Fibroblast of skin of left quadriceps (primary cell): ENCODE results near the gene CDK11A.
"Not testable (repeated sequence)": the region's sequence is repeated elsewhere in the genome, so short reads cannot be mapped to it uniquely, and the experiment has no call there.

Experiments used
- DNase-seq, 2 experiments: peaks; one replicate each; pipeline ENCODE4 v3.0.0-alpha.2; 2013; ENCODE audit warnings: low read depth in 2 of 2

CDK11A gene

GRCh38 chr1:1684031-1684681, 40.0 kb downstream of the CDK11A start:
- DNase-seq = no peak

DNA sequence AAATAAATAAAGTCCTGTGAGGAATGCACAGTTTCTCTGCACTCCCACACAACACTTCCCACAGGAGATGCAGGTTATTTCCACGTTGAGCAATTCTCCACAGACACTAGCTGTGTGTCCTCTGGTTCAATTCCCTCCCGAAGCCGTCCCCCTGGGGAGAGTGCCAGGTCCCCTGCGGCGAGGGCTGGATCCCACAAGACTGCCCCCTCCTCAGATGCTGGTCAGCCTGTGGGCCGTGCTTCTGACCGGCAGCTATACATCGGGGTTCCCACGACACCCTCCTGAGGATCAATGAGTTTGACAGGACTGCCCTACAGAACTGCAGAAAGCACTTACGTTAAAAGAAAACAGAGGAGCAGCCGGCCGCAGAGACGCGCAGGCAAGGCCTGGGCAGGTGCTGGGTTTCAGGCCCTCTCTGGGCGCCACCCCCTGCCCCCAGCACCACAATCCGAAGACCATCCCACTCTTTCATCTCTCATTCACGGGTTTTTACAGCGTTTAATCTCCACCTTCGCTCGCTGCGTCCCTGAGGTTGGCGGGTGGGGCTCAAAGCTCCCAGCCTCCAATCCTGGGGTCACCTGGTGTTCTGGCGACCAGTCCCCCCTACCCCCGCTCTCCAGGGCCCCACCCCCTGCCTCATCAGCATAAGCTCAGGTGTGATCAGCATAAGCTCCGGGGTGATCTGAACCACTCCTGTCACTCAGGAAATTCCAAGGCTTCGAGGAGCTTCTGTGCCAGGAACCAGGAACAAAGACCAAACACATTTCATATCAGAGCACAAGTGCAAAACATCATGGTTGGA, 40.9 kb downstream of the CDK11A start:
- no peak for DNase-seq

- DNase-seq = no peak
Observed at GRCh38 chr1:1680912-1681273, 43.3 kb downstream of the CDK11A start.

DNA sequence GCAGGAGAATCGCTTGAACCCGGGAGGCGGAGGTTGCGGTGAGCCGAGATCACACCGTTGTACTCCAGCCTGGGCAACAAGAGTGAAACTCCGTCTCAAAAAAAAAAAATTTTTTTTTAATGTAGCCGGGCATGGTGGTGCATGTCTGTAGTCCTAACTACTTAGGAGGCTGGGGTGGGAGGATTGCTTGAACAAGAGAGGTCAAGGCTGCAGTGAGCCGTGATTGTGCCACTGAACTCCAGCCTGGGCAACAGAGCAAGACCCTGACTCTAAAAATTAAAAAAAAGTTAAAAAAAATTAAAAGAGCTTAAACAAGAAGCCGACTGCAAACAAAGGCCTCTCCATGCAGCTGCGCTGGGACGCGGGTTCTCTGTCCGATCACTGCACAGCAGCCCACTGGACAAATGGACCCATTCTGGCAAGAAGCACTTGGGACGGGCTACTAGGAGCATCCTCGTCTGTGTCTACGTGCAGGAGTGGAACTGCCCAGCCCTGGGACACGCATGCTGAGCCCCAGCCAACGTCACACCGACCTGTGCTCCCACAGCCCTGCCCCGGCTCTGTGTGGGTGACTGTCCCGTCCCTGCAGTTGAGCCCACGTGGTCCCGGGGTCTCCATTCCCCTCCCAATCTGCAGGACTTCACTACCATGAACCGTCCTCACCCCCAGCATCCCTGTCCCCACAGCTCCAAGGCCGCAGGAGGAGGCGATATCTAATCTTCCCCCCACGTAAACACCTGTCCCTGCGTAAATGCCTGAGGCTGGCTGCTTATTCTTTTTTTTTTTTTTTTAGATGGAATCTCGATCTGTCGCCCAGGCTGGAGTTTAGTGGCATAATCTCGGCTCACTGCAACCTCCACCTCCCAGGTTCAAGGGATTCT, 43.9 kb downstream of the CDK11A start:
- no peak for DNase-seq

- no peak for DNase-seq
Observed at GRCh38 chr1:1678581-1679380, 45.4 kb downstream of the CDK11A start.

- DNase-seq = no peak
Observed at GRCh38 chr1:1677718-1678580, 46.2 kb downstream of the CDK11A start.

DNA sequence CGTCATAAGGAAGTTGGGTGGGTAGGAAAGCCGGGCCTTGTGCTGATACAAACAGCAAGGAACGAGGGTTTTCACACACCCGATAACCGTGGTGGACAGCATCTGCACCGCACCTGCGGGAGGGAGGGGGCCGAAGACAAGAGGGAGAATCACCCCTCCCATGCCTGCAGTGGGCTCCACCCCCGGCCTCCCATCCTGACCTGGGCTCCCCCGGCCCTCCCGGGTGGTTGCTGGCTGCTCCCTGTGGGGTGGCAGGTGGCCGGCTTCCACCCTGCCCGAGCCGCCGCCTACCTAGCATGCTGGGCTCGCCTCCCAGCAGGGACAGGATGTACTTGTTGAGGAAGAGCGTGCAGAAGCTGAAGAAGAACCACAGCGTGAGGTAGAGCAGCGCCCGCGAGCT, 48.1 kb downstream of the CDK11A start:
- not testable (repeated sequence) for DNase-seq

DNA sequence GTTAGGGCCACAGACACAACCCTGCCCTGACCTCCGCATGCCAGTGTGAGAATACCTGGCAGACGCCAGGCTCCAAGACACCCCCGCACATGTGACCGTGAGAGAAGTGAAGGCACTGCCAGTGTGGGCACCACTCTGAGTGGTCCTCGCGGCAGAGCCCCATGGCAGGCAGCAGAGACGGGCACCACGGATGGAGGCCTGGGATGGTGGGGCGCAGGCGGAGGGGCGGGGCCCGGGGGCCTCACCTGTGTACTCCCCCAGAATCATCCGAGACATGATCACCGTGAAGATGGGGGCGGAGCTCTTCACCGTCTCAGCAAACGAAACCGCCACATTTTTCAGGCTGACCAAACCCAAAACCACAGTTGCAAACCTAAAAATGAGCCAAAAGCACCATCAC, 48.9 kb downstream of the CDK11A start:
- DNase-seq = not testable (repeated sequence)

DNA sequence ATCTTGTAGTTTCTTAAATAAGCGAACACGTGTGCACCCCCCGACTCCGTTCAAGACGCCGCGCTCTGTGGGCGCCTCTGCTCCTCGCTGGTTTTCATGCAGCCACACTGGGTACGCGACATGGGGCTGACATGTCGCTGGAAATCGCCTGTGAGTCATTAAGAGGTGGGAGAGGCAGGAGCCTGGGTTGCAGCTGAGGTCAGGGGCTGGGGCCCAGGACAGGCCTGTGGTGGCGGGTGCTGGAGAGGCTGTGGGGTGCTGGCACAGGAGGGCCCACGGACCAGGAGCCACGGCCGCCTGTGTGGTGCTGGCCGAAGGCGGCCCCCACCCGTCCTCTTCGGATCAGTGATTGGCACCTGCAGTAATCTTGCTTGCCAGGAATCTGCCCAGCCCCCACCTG, 49.4 kb downstream of the CDK11A start:
- DNase-seq = not testable (repeated sequence)

DNA sequence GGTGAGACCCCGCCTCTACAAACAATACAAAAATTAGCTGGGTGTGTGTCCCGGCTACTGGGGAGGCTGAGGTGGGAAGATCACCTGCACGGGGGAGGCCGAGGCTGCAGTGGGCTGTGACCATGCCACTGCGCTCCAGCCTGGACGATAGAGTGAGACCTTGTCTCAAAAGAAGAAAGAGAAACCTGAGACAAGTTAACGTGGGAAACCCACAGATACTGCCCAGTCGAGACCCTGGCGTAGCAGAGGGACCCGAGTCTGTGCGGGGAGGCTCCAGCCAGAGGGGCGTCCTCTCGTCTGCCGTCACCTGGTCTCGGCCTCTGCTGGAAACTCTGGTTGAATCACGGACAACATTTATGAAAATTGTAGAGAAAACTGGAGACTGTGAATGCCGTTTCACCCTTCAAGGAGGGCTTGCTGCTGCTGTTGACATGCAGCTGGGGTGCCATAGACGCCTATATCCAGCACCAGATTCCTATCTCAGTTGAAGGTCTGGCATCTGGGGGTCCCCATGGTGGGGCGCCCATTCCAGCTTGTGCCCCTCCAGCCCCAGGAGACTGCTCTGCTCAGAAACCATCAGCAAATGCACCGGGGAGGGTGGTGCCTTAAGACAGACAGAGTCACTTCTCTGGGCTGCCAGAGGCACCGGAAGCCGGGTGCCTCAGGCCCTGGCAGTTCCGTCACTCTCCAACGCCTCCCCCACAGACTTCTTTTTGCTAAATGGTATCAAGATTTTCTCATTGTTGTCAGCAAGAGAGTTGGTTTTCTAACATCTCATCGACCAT, 51.8 kb downstream of the CDK11A start:
- no peak for DNase-seq

DNA sequence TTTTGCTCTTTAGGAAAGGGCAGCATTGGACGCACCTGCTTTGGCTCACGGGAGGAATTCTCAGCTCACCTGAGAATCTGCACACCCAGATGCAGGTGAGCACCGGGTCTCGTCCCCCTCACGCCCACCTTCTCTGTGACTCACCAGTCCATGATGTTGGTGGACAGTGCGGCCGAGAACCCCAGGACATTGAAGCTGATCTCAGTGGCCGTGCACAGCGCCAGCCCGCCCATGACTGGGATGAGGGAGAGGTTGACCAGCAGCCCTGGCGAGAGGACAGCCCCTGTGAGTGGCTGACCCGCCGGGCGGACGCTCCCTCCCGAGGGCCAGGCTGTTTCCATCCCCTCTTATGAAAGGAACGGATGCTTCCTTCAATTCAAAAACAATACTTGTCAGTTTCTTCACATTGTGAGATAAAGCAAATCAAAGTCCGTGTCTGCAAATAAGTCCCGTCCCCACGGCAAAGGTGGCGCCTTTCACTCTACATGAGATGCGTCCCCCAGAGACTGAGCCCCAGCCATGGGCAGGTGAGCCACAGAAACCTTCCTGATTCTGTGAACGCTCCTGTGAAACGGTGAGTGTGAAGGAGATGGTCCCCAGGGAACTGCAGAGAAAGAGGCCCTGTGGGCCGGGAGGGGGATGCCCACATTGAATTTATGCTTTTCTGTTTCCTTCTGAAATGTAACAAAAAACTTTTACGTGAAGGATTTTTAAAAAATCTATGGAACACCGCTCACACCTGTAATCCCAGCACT, 52.6 kb downstream of the CDK11A start:
- DNase-seq = no peak

DNA sequence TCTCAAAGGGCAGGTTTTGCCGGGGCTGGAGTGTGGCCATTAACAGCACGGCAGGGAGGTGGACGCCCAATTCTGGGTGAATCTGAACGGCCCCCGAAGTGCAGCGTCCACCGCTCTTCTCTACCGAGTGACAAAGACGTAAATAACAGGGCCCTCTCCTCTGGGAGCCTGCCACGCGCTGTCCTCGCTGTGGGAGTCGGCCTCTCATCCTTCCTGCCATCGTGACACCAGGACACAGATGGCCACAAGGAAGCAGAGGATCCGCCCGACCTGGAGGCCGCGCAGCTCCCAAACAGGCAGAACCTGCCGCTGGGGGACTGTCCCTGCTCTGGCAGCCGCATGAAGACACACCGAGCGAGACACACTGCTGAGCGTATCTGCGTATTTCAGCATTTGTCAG, 53.3 kb downstream of the CDK11A start:
- no peak for DNase-seq

- no peak for DNase-seq
Observed at GRCh38 chr1:1669468-1670440, 54.4 kb downstream of the CDK11A start.

DNA sequence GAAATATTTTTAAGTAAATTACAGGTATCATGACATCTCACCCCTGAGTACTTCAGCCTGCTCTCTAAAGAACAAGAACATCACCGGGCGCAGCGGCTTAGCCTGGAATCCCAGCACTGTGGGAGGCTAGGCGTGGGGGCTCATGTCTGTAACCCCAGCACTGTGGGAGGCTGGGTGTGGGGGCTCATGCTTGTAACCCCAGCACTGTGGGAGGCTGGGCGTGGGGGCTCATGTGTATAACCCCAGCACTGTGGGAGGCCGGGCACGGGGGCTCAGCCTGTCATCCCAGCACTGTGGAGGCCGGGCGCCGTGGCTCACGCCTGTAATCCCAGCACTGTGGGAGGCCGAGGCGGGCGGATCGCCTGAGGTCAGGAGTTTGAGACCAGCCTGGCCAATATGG, 57.6 kb downstream of the CDK11A start:
- DNase-seq = no peak

DNA sequence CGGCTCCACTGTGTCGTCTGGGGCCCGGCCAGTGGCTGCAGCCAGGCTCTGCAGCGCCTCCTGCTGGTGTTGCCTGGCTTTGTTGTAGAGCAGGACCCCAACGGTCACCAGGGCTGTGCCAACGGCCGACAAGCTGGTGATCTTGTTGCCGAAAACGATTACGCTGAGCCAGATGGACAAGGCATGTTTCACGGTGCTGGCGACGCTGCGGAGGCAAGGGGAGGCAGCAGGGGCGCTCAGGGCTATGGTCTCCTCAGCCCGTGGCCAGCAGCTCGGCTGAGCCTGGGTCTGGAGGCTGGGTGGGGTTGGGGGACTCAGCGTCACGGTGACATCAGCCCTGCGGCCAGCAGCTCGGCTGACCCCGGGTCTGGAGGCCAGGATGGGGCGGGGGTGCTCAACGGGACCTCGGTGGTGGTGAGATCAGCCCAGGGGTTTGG, 58.3 kb downstream of the CDK11A start:
- no peak for DNase-seq

DNA sequence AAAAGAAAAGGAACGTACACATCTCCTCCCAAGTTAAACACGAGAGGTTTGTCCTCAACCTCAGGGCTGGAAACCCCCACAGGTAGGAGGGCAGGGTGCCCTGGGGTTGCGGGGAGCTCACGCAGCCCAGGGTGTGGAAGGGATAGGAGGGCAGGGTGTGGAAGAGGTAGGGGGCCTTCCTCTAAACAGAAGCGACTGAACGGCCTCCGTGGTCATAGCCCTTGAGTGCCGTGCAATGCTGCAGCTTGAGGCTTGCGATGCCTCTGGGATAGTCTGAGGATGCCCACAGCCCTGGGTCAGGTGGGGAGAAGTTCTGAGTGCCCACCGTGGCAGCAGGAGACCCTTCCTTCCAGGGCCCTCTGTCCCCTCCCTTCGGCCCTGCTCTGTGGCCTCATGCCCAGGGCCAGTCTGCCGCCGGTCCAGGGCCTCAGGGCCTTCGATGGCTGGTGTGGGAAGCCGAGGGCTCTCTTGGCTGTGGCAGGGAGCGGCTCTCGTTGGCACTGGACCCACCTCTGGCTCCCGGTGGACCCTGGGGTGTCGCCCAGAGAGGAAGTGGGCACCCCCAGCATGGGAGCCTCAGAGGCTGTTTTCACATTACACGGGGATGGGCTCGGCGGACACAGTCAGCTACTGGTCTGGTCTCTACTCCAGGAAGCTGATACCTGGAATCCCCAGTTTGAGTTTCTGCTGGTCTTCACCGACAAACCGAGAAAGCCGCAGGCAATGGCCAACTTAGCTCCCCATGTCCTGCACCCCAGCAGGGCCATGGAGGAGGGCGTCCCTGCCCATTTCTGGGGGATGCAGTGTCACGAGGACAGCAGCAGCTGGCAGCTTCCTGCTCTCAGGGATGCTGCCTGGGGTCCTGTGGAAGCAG, 59.0 kb downstream of the CDK11A start:
- no peak for DNase-seq

- DNase-seq = not testable (repeated sequence)
Observed at GRCh38 chr1:1664318-1664717, 59.8 kb downstream of the CDK11A start.
